DND-41 (cell line): Measurements from ENCODE around the gene TRAPPC6A.

Experiments
- ATAC-seq: fragments of 200-7000 bp; cut with Tn5 transposase; 3 replicates; pipeline ENCODE4 v1.9.1; 2021; ENCODE audit warnings: low read depth; ENCODE audit not compliant: insufficient read depth
- DNase-seq: peaks from one replicate; pipeline ENCODE4 v3.0.0-alpha.2; 2020
- H2AFZ ChIP-seq: 2 replicates; pipeline ENCODE4 v1.6.0; 2012; ENCODE audit warnings: low read depth, low read length
- H3K27ac ChIP-seq: 2 replicates; pipeline ENCODE4 v1.5.1; 2012; ENCODE audit warnings: low read length, inconsistent platforms
- H3K27me3 ChIP-seq: fragments of 200-600 bp; sonication (generic); 2 replicates; pipeline ENCODE4 v1.6.0; 2012; ENCODE audit warnings: low read length, mild to moderate bottlenecking, inconsistent platforms; ENCODE audit not compliant: insufficient read depth, poor library complexity
- H3K36me3 ChIP-seq: 2 replicates; pipeline ENCODE4 v1.5.1; 2012; ENCODE audit warnings: low read length, inconsistent platforms; ENCODE audit not compliant: insufficient read depth
- H3K4me1 ChIP-seq: 2 replicates; pipeline ENCODE4 v1.5.1; 2012; ENCODE audit warnings: mild to moderate bottlenecking, low read length; ENCODE audit not compliant: insufficient read depth
- H3K4me2 ChIP-seq: 2 replicates; pipeline ENCODE4 v1.6.0; 2012; ENCODE audit warnings: mild to moderate bottlenecking, moderate library complexity, low read length, inconsistent platforms; ENCODE audit not compliant: insufficient read depth
- H3K4me3 ChIP-seq, 2 experiments: fragments of 200-600 bp in 1 of 2; shearing (Covaris generic) in 1 of 2; 2 replicates each; pipeline ENCODE4 v1.5.1; 2012 to 2016; ENCODE audit warnings: inconsistent platforms in 2 of 2, low read length in 2 of 2, mild to moderate bottlenecking in 2 of 2, low read depth in 1 of 2, moderate library complexity in 1 of 2
- H3K79me2 ChIP-seq: 2 replicates; pipeline ENCODE4 v1.6.0; 2012; ENCODE audit warnings: low read length, inconsistent platforms; ENCODE audit not compliant: insufficient read depth
- H3K9ac ChIP-seq: 2 replicates; pipeline ENCODE4 v1.6.0; 2012; ENCODE audit warnings: low read depth, mild to moderate bottlenecking, inconsistent platforms, low read length, moderate library complexity
- H3K9me3 ChIP-seq: 2 replicates; pipeline ENCODE4 v1.5.1; 2012; ENCODE audit warnings: low read length, moderate library complexity, mild to moderate bottlenecking, inconsistent platforms; ENCODE audit not compliant: insufficient read depth, severe bottlenecking
- H4K20me1 ChIP-seq: 2 replicates; pipeline ENCODE4 v1.6.0; 2012; ENCODE audit warnings: low read length; ENCODE audit not compliant: insufficient read depth
- CTCF ChIP-seq: IDR thresholded peaks from 2 replicates; pipeline ENCODE4 v1.5.1; 2012; ENCODE audit warnings: borderline replicate concordance, low read length, moderate library complexity, mild to moderate bottlenecking; ENCODE audit not compliant: poor library complexity, severe bottlenecking; ENCODE audit errors: extremely low read depth
- EZH2 ChIP-seq: IDR thresholded peaks from 3 replicates; pipeline ENCODE4 v1.6.1; 2012; ENCODE audit warnings: borderline replicate concordance, low read depth, mild to moderate bottlenecking, moderate library complexity, low read length, inconsistent platforms; ENCODE audit not compliant: severe bottlenecking

TRAPPC6A gene

GRCh38 chr19:45171211-45171623 lies 6.8 kb downstream of the TRAPPC6A start:
- Histone ChIP-seq H3K4me3 (no peak overlapping the region), H2AFZ (no peak overlapping the region), H3K9ac (no peak overlapping the region), H3K27me3 (no peaks in the 10 kb centered on the region), H3K4me2 (no peak overlapping the region), H3K4me1 (peaks cover 5% of the 10 kb centered on the region), H3K9me3 (no peaks in the 10 kb centered on the region), H3K36me3 (no peaks in the 10 kb centered on the region), H3K79me2 (no peaks in the 10 kb centered on the region), H4K20me1 (peaks cover 15% of the 10 kb centered on the region), H3K27ac (no peak overlapping the region)
- ATAC-seq (peak; percentile 63; the same call in 1 of the 3 replicates), DNase-seq (no peak)
- no peak for TF ChIP-seq CTCF
- no peak for TF ChIP-seq EZH2

GRCh38 chr19:45170146-45171106 lies 7.6 kb downstream of the TRAPPC6A start:
- Histone ChIP-seq H3K79me2 (no peaks in the 10 kb centered on the region), H3K4me1 (peaks cover 5% of the 10 kb centered on the region), H3K9ac (no peak overlapping the region), H3K36me3 (no peaks in the 10 kb centered on the region), H3K27me3 (no peaks in the 10 kb centered on the region), H2AFZ (no peak overlapping the region), H3K27ac (no peak overlapping the region), H4K20me1 (peaks cover 15% of the 10 kb centered on the region), H3K9me3 (no peaks in the 10 kb centered on the region), H3K4me3 (no peak overlapping the region), H3K4me2 (no peak overlapping the region)
- DNase-seq (no peak), ATAC-seq (no peak)
- TF ChIP-seq CTCF (no peak), EZH2 (no peak)

GRCh38 chr19:45169602-45170001 lies 8.4 kb downstream of the TRAPPC6A start:
- no peaks in the 10 kb centered on the region for H3K27me3 ChIP-seq
- H3K9me3 ChIP-seq = no peaks in the 10 kb centered on the region
- H3K36me3 ChIP-seq = no peaks in the 10 kb centered on the region
- H3K9ac ChIP-seq = no peak overlapping the region
- no peak overlapping the region for H2AFZ ChIP-seq
- TF ChIP-seq EZH2 = no peak
- TF ChIP-seq CTCF = no peak
- H3K4me1 ChIP-seq = peaks cover 5% of the 10 kb centered on the region
- no peaks in the 10 kb centered on the region for H3K79me2 ChIP-seq
- no peak overlapping the region for H3K4me2 ChIP-seq
- H3K27ac ChIP-seq = no peak overlapping the region
- ATAC-seq (no peak), DNase-seq (no peak)
- H4K20me1 ChIP-seq = peaks cover 15% of the 10 kb centered on the region
- no peak overlapping the region for H3K4me3 ChIP-seq
